ENCODE measurements around the gene SLC25A22. TPM values are rescaled to one million over a fixed set of nuclear protein-coding genes. Genes with fewer than 3 reads are reported as not detected.
A peak's percentile ranks its signal among the peaks of the same experiment; 100 is the strongest.

SLC25A22 gene
- total RNA-seq, 1 donor from 2014 or later = 35.6 TPM

GRCh38 chr11:803770-804598, 5.9 kb upstream of the SLC25A22 start:
- Mint-ChIP-seq H3K4me3 (peak overlapping the region; percentile 85), H3K27ac (no peak overlapping the region), H3K9me3 (no peaks in the 10 kb centered on the region), H3K27me3 (no peaks in the 10 kb centered on the region), H3K36me3 (no peaks in the 10 kb centered on the region), H3K4me1 (ENCODE audit: unreplicated experiment) (no peaks in the 10 kb centered on the region)
- no peak for DNase-seq (ENCODE audit: extremely low spot score, unreplicated experiment)
- TF ChIP-seq CTCF (conservative IDR thresholded peaks at IDR 0.05) = no peak

- Mint-ChIP-seq H3K4me3 (peak overlapping the region; percentile 52), H3K9me3 (no peaks in the 10 kb centered on the region), H3K27me3 (no peaks in the 10 kb centered on the region), H3K4me1 (ENCODE audit: unreplicated experiment) (no peaks in the 10 kb centered on the region), H3K27ac (no peak overlapping the region), H3K36me3 (no peaks in the 10 kb centered on the region)
- no peak for TF ChIP-seq CTCF (conservative IDR thresholded peaks at IDR 0.05)
- DNase-seq (ENCODE audit: extremely low spot score, unreplicated experiment) = no peak
These were observed 5.3 kb upstream of the SLC25A22 start for GRCh38 chr11:803467-803742.

- H3K27ac Mint-ChIP-seq = no peak overlapping the region
- no peaks in the 10 kb centered on the region for H3K9me3 Mint-ChIP-seq
- H3K27me3 Mint-ChIP-seq = no peaks in the 10 kb centered on the region
- no peak for TF ChIP-seq CTCF (conservative IDR thresholded peaks at IDR 0.05)
- H3K4me1 Mint-ChIP-seq (ENCODE audit: unreplicated experiment) = no peaks in the 10 kb centered on the region
- DNase-seq (ENCODE audit: extremely low spot score, unreplicated experiment) = no peak
- peak overlapping the region; percentile 52 for H3K4me3 Mint-ChIP-seq
- H3K36me3 Mint-ChIP-seq = no peaks in the 10 kb centered on the region
These were observed 4.8 kb upstream of the SLC25A22 start for GRCh38 chr11:802693-803466.

GRCh38 chr11:802018-802617, 4.0 kb upstream of the SLC25A22 start:
- Mint-ChIP-seq H3K36me3 (no peaks in the 10 kb centered on the region), H3K27ac (no peak overlapping the region), H3K9me3 (no peaks in the 10 kb centered on the region), H3K27me3 (no peaks in the 10 kb centered on the region), H3K4me1 (ENCODE audit: unreplicated experiment) (no peaks in the 10 kb centered on the region), H3K4me3 (no peak overlapping the region)
- no peak for DNase-seq (ENCODE audit: extremely low spot score, unreplicated experiment)
- no peak for TF ChIP-seq CTCF (conservative IDR thresholded peaks at IDR 0.05)

- Mint-ChIP-seq H3K4me1 (ENCODE audit: unreplicated experiment) (peaks cover 3% of the 10 kb centered on the region), H3K27ac (no peak overlapping the region)
- no peak for TF ChIP-seq CTCF (conservative IDR thresholded peaks at IDR 0.05)
These were observed 3.2 kb upstream of the SLC25A22 start for GRCh38 chr11:801097-801780.

More at GRCh38 chr11:801097-801780, 3.2 kb upstream of the SLC25A22 start:
- H3K4me3 Mint-ChIP-seq = peak overlapping the region; percentile 20
- DNase-seq (ENCODE audit: extremely low spot score, unreplicated experiment) = no peak
- H3K27me3 Mint-ChIP-seq = no peaks in the 10 kb centered on the region
- no peaks in the 10 kb centered on the region for H3K9me3 Mint-ChIP-seq
- H3K36me3 Mint-ChIP-seq = no peaks in the 10 kb centered on the region

Measured in type B pancreatic cell (in vitro differentiated cells).